ENCODE data around the gene NAPB. TPM values are rescaled to one million over a fixed set of nuclear protein-coding genes. Genes with fewer than 3 reads are reported as not detected.

NAPB gene
- total and polyA plus RNA-seq, 8 donors: 2.3 to 11.7 (median 4.2) TPM

- H3K27ac ChIP-seq: no peak overlapping the region
- ATAC-seq (no peak), DNase-seq (no peak), FAIRE-seq (no peak)
- no peak for TF ChIP-seq CTCF (IDR thresholded peaks at IDR 0.05)
- peaks cover 7 to 37% (median 24%) of the 10 kb centered on the region in 3 donors for H3K4me1 ChIP-seq
- no peaks in the 10 kb centered on the region for H3K27me3 ChIP-seq
- H3K36me3 ChIP-seq: peaks cover 0 to 26% (median 18%) of the 10 kb centered on the region in 3 donors
- no peak overlapping the region for H3K4me3 ChIP-seq
- no peaks in the 10 kb centered on the region for H3K9me3 ChIP-seq
- intact Hi-C loops (cut with DNase I): no loop called here
Measured at GRCh38 chr20:23367770-23368169, 53.5 kb downstream of the NAPB start.

- H3K9me3 ChIP-seq: no peaks in the 10 kb centered on the region
Measured at GRCh38 chr20:23366384-23366783, 54.9 kb downstream of the NAPB start.

GRCh38 chr20:23365390-23366165, 55.7 kb downstream of the NAPB start:
- Histone ChIP-seq H3K36me3 (peaks cover 0 to 12% (median 11%) of the 10 kb centered on the region in 3 donors), H3K27me3 (no peaks in the 10 kb centered on the region), H3K9me3 (no peaks in the 10 kb centered on the region), H3K4me3 (no peak overlapping the region), H3K27ac (peak overlapping the region in 1 of 4 donors; percentile 10), H3K4me1 (peaks cover 13 to 42% (median 29%) of the 10 kb centered on the region in 3 donors)
- ATAC-seq (no peak), DNase-seq (peak in 1 of 6 donors; percentile 61), FAIRE-seq (no peak)
- intact Hi-C loops (cut with DNase I): no loop called here
- no peak for TF ChIP-seq CTCF (IDR thresholded peaks at IDR 0.05)
- 95% methylated on average over 65 of the region's 65 CpGs for WGBS, 2 donors

More at GRCh38 chr20:23366384-23366783, 54.9 kb downstream of the NAPB start:
- intact Hi-C loops (cut with DNase I): no loop called here
- Histone ChIP-seq H3K36me3 (peaks cover 0 to 20% (median 15%) of the 10 kb centered on the region in 3 donors), H3K4me1 (peaks cover 7 to 37% (median 25%) of the 10 kb centered on the region in 3 donors), H3K27me3 (no peaks in the 10 kb centered on the region), H3K4me3 (no peak overlapping the region), H3K27ac (peak overlapping the region in 1 of 4 donors; percentile 10)
- DNase-seq: no peak
- no peak for TF ChIP-seq CTCF (IDR thresholded peaks at IDR 0.05)
- 40 to 60% methylated on average over 1 of the region's 1 CpG for WGBS, 2 donors
- no peak for ATAC-seq
- FAIRE-seq: no peak

GRCh38 chr20:23363257-23363649, 58.0 kb downstream of the NAPB start:
- Histone ChIP-seq H3K27ac (peak overlapping the region in 1 of 4 donors; percentile 93), H3K4me3 (peak overlapping the region in 2 of 4 donors; percentile 89 to 90), H3K4me1 (peaks cover 17 to 53% (median 34%) of the 10 kb centered on the region in 3 donors), H3K36me3 (no peaks in the 10 kb centered on the region), H3K27me3 (no peaks in the 10 kb centered on the region), H3K9me3 (no peaks in the 10 kb centered on the region)
- FAIRE-seq: no peak
- intact Hi-C loops (cut with DNase I): no loop called here
- DNase-seq: peak in 1 of 6 donors; percentile 27
- no peak for ATAC-seq
- TF ChIP-seq CTCF (IDR thresholded peaks at IDR 0.05): no peak
- 46 to 57% methylated on average over 4 of the region's 4 CpGs for WGBS, 2 donors
